GM15510 (cell line): ENCODE results near the gene ITGB1BP1.

Experiments used
- POLR2A ChIP-seq: IDR thresholded peaks from 3 replicates; pipeline ENCODE4 v1.6.1; 2011; ENCODE audit warnings: borderline replicate concordance; ENCODE audit not compliant: insufficient read length; ENCODE audit errors: extremely low read depth

ITGB1BP1 gene

GRCh38 chr2:9423100-9423921 lies at the start of gene ITGB1BP1, which contains the start of gene CPSF3:
TSS of gene ITGB1BP1 (minus strand) at chr2:9423528. CDS start at chr2:9418697, 4,831 bp downstream.
TSS of gene CPSF3 (plus strand) at chr2:9423654. CDS start at chr2:9423774, 120 bp downstream.
- peak; percentile 65 for TF ChIP-seq POLR2A

- no peak for TF ChIP-seq POLR2A
Measured at GRCh38 chr2:9472511-9472910, 49.2 kb upstream of the ITGB1BP1 start.

GRCh38 chr2:9471206-9471605 lies 47.9 kb upstream of the ITGB1BP1 start:
- no peak for TF ChIP-seq POLR2A

GRCh38 chr2:9467687-9468086 lies 44.4 kb upstream of the ITGB1BP1 start:
- TF ChIP-seq POLR2A: no peak

- no peak for TF ChIP-seq POLR2A
Measured at GRCh38 chr2:9466147-9466683, 42.9 kb upstream of the ITGB1BP1 start.

GRCh38 chr2:9465170-9465569 lies 41.8 kb upstream of the ITGB1BP1 start:
- TF ChIP-seq POLR2A: no peak

- TF ChIP-seq POLR2A: no peak
Measured at GRCh38 chr2:9463698-9464034, 40.3 kb upstream of the ITGB1BP1 start.

GRCh38 chr2:9462886-9463697 lies 39.8 kb upstream of the ITGB1BP1 start:
- TF ChIP-seq POLR2A: no peak

- TF ChIP-seq POLR2A: no peak
Measured at GRCh38 chr2:9462313-9462712, 39.0 kb upstream of the ITGB1BP1 start.

- TF ChIP-seq POLR2A: no peak
Measured at GRCh38 chr2:9461079-9461478, 37.8 kb upstream of the ITGB1BP1 start.

- no peak for TF ChIP-seq POLR2A
Measured at GRCh38 chr2:9460441-9461017, 37.2 kb upstream of the ITGB1BP1 start.

GRCh38 chr2:9451231-9451630 lies 27.9 kb upstream of the ITGB1BP1 start:
- TF ChIP-seq POLR2A: no peak

- TF ChIP-seq POLR2A: no peak
Measured at GRCh38 chr2:9445089-9445488, 21.8 kb upstream of the ITGB1BP1 start.

- no peak for TF ChIP-seq POLR2A
Measured at GRCh38 chr2:9443526-9443925, 20.2 kb upstream of the ITGB1BP1 start.

- no peak for TF ChIP-seq POLR2A
Measured at GRCh38 chr2:9441556-9441955, 18.2 kb upstream of the ITGB1BP1 start.

GRCh38 chr2:9440058-9440727 lies 16.9 kb upstream of the ITGB1BP1 start:
- no peak for TF ChIP-seq POLR2A

GRCh38 chr2:9439536-9439935 lies 16.2 kb upstream of the ITGB1BP1 start:
- TF ChIP-seq POLR2A: no peak
